ENCODE data around the gene HMGCR. TPM values are rescaled to one million over a fixed set of nuclear protein-coding genes. Genes with fewer than 3 reads are reported as not detected.

Gene HMGCR
- total RNA-seq, 1 experiment from 2014 or later = 101 TPM

DNA sequence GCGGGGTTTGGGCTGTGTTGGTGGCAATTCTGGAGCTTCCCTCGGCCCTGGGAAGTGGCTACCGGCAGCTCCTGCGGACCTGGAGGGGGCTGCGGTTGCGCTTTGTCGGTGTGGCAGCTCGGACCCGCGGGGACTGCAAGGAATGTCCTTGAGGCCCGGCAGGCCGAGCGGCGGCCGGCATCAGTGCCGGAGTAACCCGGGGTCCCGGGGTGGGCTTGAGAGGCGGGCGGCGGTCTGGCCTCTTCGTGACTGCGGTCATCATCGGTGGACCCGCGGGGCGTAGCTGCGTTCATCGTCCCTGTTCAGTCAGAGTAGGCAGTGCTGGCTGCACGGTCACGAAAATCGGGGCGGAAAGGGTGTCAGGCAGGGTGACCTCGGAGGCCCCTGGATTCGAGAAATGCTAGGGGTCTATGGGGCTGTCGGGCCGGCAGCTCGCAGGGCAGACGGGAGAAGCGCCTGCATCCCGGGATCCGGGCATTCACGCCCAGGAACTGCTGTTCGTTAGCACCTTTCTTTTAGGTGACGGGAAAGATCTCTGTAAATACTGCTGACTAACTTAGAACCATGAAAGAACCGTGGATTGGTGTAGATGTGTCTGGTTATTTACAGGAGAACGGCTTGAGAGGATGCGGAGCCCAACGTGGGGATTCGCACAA is 474 bp downstream of the HMGCR start:
- Histone ChIP-seq H3K36me3 (ENCODE audit: control insufficient read depth in 1 of 2, insufficient read depth in 2 of 2, low read length in 2 of 2) (peaks cover 2 to 7% of the 10 kb centered on the region in 2 experiments; a peak in 1 of 4 replicates), H3K4me1 (ENCODE audit: control insufficient read depth in 1 of 2, insufficient read depth in 2 of 2, low read length in 2 of 2) (peaks cover 7 to 24% of the 10 kb centered on the region in 2 experiments; a peak in 3 of 4 replicates), H3K27me3 (ENCODE audit: insufficient read depth, low read length) (no peaks in the 10 kb centered on the region), H3K9me2 (ENCODE audit: insufficient read depth) (no peaks in the 10 kb centered on the region), H3K79me2 (ENCODE audit: insufficient read depth, low read length) (peaks cover 54% of the 10 kb centered on the region), H3K27ac (ENCODE audit: low read depth, low read length) (peak overlapping the region; percentile 75), H4K20me1 (ENCODE audit: insufficient read depth) (peaks cover 8% of the 10 kb centered on the region; the same call in 1 of the 2 replicates), H3K4me3 (replicated peaks in 1 of 2; ENCODE audit: low read depth in 1 of 2, low read length in 2 of 2) (peak overlapping the region; percentile 92 to 97), H3K4me2 (ENCODE audit: low read length) (peak overlapping the region; percentile 92), H3K9ac (ENCODE audit: low read length) (peak overlapping the region; percentile 94), H3K9me3 (ENCODE audit: control insufficient read depth in 1 of 2, insufficient read depth in 1 of 2, low read depth in 1 of 2, low read length in 2 of 2) (no peaks in the 10 kb centered on the region), H2AFZ (ENCODE audit: low read depth, low read length, poor library complexity, severe bottlenecking) (no peak overlapping the region)
- ChIA-PET RAD21 (ENCODE audit: low non-redundant PET in 1 of 2, low total read pairs in 2 of 2, uncharacterized antibody in 2 of 2, unreplicated experiment in 2 of 2) (interaction anchor here (0.7 to 1.8 kb wide), 7 partner anchors 16 to 403 kb away, joined by 3 to 11 read pairs (median 3); no protein-coding TSS in a partner anchor), CTCF (interaction anchor here (0.9 to 1.3 kb wide), 6 partner anchors 16 to 418 kb away, joined by 3 to 9 read pairs (median 4); partner anchors contain the start of gene ANKRD31), POLR2A (interaction anchor here (0.8 to 1.3 kb wide), 11 partner anchors 12 to 380 kb away, joined by 3 to 16 read pairs (median 4); partner anchors contain the start of gene POC5)
- peak; percentile 2 for ATAC-seq
- BruUV-seq (replicated peaks) = no TSS peak
- intact Hi-C loops (cut with micrococcal nuclease) = loop anchor here (5.0 kb wide), 4 partner anchors 60 to 290 kb away; partner anchors contain the start of genes ANKRD31, CERT1 and POLK
- no peak for DNase-seq (ENCODE audit: low read depth, low spot score)
- TF ChIP-seq, protein P1, sequence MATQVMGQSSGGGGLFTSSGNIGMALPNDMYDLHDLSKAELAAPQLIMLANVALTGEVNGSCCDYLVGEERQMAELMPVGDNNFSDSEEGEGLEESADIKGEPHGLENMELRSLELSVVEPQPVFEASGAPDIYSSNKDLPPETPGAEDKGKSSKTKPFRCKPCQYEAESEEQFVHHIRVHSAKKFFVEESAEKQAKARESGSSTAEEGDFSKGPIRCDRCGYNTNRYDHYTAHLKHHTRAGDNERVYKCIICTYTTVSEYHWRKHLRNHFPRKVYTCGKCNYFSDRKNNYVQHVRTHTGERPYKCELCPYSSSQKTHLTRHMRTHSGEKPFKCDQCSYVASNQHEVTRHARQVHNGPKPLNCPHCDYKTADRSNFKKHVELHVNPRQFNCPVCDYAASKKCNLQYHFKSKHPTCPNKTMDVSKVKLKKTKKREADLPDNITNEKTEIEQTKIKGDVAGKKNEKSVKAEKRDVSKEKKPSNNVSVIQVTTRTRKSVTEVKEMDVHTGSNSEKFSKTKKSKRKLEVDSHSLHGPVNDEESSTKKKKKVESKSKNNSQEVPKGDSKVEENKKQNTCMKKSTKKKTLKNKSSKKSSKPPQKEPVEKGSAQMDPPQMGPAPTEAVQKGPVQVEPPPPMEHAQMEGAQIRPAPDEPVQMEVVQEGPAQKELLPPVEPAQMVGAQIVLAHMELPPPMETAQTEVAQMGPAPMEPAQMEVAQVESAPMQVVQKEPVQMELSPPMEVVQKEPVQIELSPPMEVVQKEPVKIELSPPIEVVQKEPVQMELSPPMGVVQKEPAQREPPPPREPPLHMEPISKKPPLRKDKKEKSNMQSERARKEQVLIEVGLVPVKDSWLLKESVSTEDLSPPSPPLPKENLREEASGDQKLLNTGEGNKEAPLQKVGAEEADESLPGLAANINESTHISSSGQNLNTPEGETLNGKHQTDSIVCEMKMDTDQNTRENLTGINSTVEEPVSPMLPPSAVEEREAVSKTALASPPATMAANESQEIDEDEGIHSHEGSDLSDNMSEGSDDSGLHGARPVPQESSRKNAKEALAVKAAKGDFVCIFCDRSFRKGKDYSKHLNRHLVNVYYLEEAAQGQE (IDR thresholded peaks at IDR 0.05; ENCODE audit: low read depth) = no peak
- TF ChIP-seq CEBPB (IDR thresholded peaks at IDR 0.05; ENCODE audit: low read depth) = no peak
- no peak for TF ChIP-seq ZNF274 (IDR thresholded peaks at IDR 0.05; ENCODE audit: low read depth, low read length)
- TF ChIP-seq JUND (IDR thresholded peaks at IDR 0.05) = no peak
- no peak for TF ChIP-seq RAD21 (IDR thresholded peaks at IDR 0.05; ENCODE audit: low read depth)
- TF ChIP-seq ZFX (IDR thresholded peaks at IDR 0.05) = peak; percentile 24; the same call in 1 of the 2 replicates
